DMS114 treated with DMSO at 0.1 percent for 48 hours (cell line): ENCODE data around the gene EXOC4.
"Not testable (repeated sequence)": the region's sequence is repeated elsewhere in the genome, so short reads cannot be mapped to it uniquely, and the experiment has no call there.

ENCODE experiments used
- DNase-seq: peaks from one replicate; lab custom pipeline; 2025; ENCODE audit not compliant: unreplicated experiment; lab: John Stamatoyannopoulos, UW

Gene EXOC4

GRCh38 chr7:133609806-133610205, 356.9 kb downstream of the EXOC4 start:
- no peak for DNase-seq

GRCh38 chr7:133611955-133612354, 359.1 kb downstream of the EXOC4 start:
- no peak for DNase-seq

- no peak for DNase-seq
Observed at GRCh38 chr7:133613250-133613790, 360.4 kb downstream of the EXOC4 start.

- DNase-seq = no peak
Observed at GRCh38 chr7:133614251-133614650, 361.4 kb downstream of the EXOC4 start.

GRCh38 chr7:133618970-133619369, 366.1 kb downstream of the EXOC4 start:
- DNase-seq = no peak

GRCh38 chr7:133619491-133619890, 366.6 kb downstream of the EXOC4 start:
- no peak for DNase-seq

GRCh38 chr7:133623721-133624120, 370.8 kb downstream of the EXOC4 start:
- no peak for DNase-seq

- DNase-seq = no peak
Observed at GRCh38 chr7:133625046-133625445, 372.2 kb downstream of the EXOC4 start.

- no peak for DNase-seq
Observed at GRCh38 chr7:133629701-133630100, 376.8 kb downstream of the EXOC4 start.

- DNase-seq = no peak
Observed at GRCh38 chr7:133633055-133633454, 380.2 kb downstream of the EXOC4 start.

- DNase-seq = no peak
Observed at GRCh38 chr7:133635541-133635940, 382.7 kb downstream of the EXOC4 start.

- DNase-seq = no peak
Observed at GRCh38 chr7:133638857-133639256, 386.0 kb downstream of the EXOC4 start.

GRCh38 chr7:133641436-133641835, 388.6 kb downstream of the EXOC4 start:
- DNase-seq = no peak

- no peak for DNase-seq
Observed at GRCh38 chr7:133642907-133643306, 390.0 kb downstream of the EXOC4 start.

- DNase-seq = not testable (repeated sequence)
Observed at GRCh38 chr7:133643652-133644051, 390.8 kb downstream of the EXOC4 start.

GRCh38 chr7:133645884-133646391, 393.1 kb downstream of the EXOC4 start:
- DNase-seq = no peak

GRCh38 chr7:133646472-133647315, 393.8 kb downstream of the EXOC4 start:
- no peak for DNase-seq

- DNase-seq = no peak
Observed at GRCh38 chr7:133649593-133649992, 396.7 kb downstream of the EXOC4 start.

- no peak for DNase-seq
Observed at GRCh38 chr7:133650069-133650468, 397.2 kb downstream of the EXOC4 start.

GRCh38 chr7:133650487-133651300, 397.8 kb downstream of the EXOC4 start:
- DNase-seq = no peak

GRCh38 chr7:133652547-133652946, 399.7 kb downstream of the EXOC4 start:
- DNase-seq = no peak

- no peak for DNase-seq
Observed at GRCh38 chr7:133654547-133654946, 401.7 kb downstream of the EXOC4 start.
